Measurements from ENCODE around the gene MORC1.
A peak's percentile ranks its signal among the peaks of the same experiment; 100 is the strongest.

Gene MORC1

GRCh38 chr3:109117939-109118338, at the start of gene MORC1:
TSS of gene MORC1 (minus strand) at chr3:109118134. CDS start at chr3:109118059, 75 bp downstream.
- H3K9me3 ChIP-seq (ENCODE audit: control insufficient read depth in 1 of 2, low read length in 2 of 2), result no peaks in the 10 kb centered on the region
- peaks cover 9 to 21% of the 10 kb centered on the region in 2 donors for H3K4me1 ChIP-seq (ENCODE audit: control insufficient read depth in 1 of 2, insufficient read depth in 2 of 2, low read length in 2 of 2)
- H3K27me3 ChIP-seq (ENCODE audit: control insufficient read depth in 1 of 2, insufficient read depth in 2 of 2, low read length in 2 of 2), result no peaks in the 10 kb centered on the region
- H3K4me3 ChIP-seq (ENCODE audit: low read depth in 1 of 2, low read length in 2 of 2), result no peak within 1 kb of the TSS
- no peak within 1 kb of the TSS for H3K27ac ChIP-seq (ENCODE audit: low read depth, low read length)
- H3K9ac ChIP-seq (ENCODE audit: low read depth in 1 of 2, low read length in 2 of 2), result no peak within 1 kb of the TSS
- H3K36me3 ChIP-seq (ENCODE audit: control insufficient read depth in 1 of 2, insufficient read depth in 2 of 2, low read length in 2 of 2), result no peaks in the 10 kb centered on the region

DNA sequence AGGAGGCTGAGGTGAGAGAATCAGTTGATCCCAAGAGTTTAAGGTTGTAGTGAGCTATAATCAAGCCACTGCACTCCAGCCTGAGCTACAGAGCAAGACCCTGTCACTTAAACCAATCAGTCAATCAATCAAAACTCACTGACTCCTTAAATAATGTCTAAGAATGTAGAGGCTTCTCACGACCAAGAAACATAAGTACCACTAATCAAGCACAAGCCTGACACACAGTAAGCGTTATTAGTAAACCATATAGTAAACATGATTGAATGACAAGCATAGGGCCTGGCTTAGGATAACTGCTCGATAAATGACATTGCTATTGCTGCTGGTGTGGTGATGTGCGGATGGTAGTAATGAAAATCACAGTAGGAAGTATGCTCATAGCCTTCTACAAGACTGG, 48.0 kb upstream of the MORC1 start:
- H3K36me3 ChIP-seq (ENCODE audit: control insufficient read depth in 1 of 2, insufficient read depth in 2 of 2, low read length in 2 of 2), result no peaks in the 10 kb centered on the region
- H3K27me3 ChIP-seq (ENCODE audit: control insufficient read depth in 1 of 2, insufficient read depth in 2 of 2, low read length in 2 of 2), result no peaks in the 10 kb centered on the region
- no peaks in the 10 kb centered on the region for H3K9me3 ChIP-seq (ENCODE audit: control insufficient read depth in 1 of 2, low read length in 2 of 2)
- peaks cover 2 to 5% of the 10 kb centered on the region in 2 donors for H3K4me1 ChIP-seq (ENCODE audit: control insufficient read depth in 1 of 2, insufficient read depth in 2 of 2, low read length in 2 of 2)
- H3K4me3 ChIP-seq (ENCODE audit: low read depth in 1 of 2, low read length in 2 of 2), result no peak overlapping the region
- no peak overlapping the region for H3K9ac ChIP-seq (ENCODE audit: low read depth in 1 of 2, low read length in 2 of 2)
- H3K27ac ChIP-seq (ENCODE audit: low read depth, low read length), result no peak overlapping the region

DNA sequence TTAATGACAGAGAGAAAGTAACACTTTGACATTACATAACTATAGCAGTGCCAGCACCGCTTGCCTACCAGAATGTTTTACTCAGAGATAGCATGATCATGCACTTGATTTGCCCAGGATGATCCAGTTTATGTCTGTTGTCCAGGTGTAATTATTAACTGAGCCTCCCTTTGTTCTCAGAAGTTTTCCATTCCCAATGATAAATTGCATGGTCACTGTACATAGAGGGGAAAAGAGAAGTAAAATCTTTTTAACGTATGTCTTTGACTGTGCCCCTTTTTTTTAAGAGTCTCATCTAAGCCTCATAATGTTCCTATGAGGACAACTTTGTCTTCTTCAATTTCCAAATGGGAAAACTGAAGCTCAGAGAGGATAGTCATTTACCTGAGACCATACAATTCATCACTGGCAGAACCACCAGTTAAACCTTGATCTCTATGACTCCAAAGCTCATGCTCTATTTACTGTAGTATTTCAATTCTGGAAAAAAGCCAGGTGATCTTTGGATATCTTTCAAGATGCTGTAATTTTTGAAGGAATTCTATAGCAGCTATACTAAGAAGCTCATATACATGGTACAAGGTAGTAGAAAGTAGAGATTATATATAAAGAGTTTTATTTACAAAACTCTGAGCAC, 43.7 kb upstream of the MORC1 start:
- H3K27ac ChIP-seq (ENCODE audit: low read depth, low read length), result no peak overlapping the region
- no peak overlapping the region for H3K4me3 ChIP-seq (ENCODE audit: low read depth in 1 of 2, low read length in 2 of 2)
- no peaks in the 10 kb centered on the region for H3K9me3 ChIP-seq (ENCODE audit: control insufficient read depth in 1 of 2, low read length in 2 of 2)
- H3K27me3 ChIP-seq (ENCODE audit: control insufficient read depth in 1 of 2, insufficient read depth in 2 of 2, low read length in 2 of 2), result no peaks in the 10 kb centered on the region
- no peaks in the 10 kb centered on the region for H3K36me3 ChIP-seq (ENCODE audit: control insufficient read depth in 1 of 2, insufficient read depth in 2 of 2, low read length in 2 of 2)
- no peak overlapping the region for H3K9ac ChIP-seq (ENCODE audit: low read depth in 1 of 2, low read length in 2 of 2)
- H3K4me1 ChIP-seq (ENCODE audit: control insufficient read depth in 1 of 2, insufficient read depth in 2 of 2, low read length in 2 of 2), result peaks cover 4 to 5% of the 10 kb centered on the region in 2 donors

GRCh38 chr3:109155828-109156227, 37.9 kb upstream of the MORC1 start:
- Histone ChIP-seq H3K27me3 (ENCODE audit: control insufficient read depth in 1 of 2, insufficient read depth in 2 of 2, low read length in 2 of 2) (no peaks in the 10 kb centered on the region), H3K36me3 (ENCODE audit: control insufficient read depth in 1 of 2, insufficient read depth in 2 of 2, low read length in 2 of 2) (no peaks in the 10 kb centered on the region), H3K4me1 (ENCODE audit: control insufficient read depth in 1 of 2, insufficient read depth in 2 of 2, low read length in 2 of 2) (peaks cover 0 to 6% of the 10 kb centered on the region in 2 donors), H3K27ac (ENCODE audit: low read depth, low read length) (no peak overlapping the region), H3K9me3 (ENCODE audit: control insufficient read depth in 1 of 2, low read length in 2 of 2) (no peaks in the 10 kb centered on the region), H3K9ac (ENCODE audit: low read depth in 1 of 2, low read length in 2 of 2) (no peak overlapping the region), H3K4me3 (ENCODE audit: low read depth in 1 of 2, low read length in 2 of 2) (no peak overlapping the region)

DNA sequence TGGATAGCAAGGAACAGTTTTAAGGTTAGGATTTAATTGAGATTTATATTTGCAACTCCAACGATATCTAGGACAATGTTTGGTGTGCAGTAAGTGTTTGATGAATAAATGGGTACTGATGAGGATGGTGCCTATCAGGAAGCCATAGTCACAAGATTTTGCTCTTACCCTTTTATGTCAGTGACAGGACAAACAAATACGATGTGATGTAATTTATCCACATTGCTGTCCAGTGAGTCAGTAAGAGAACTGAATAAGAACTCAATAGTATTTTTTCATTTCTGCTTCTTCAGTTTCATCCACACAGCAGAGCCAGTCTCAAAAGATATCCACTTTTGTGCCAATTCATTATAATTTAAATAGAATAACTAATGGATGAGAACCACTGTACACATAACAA, 37.0 kb upstream of the MORC1 start:
- Histone ChIP-seq H3K36me3 (ENCODE audit: control insufficient read depth in 1 of 2, insufficient read depth in 2 of 2, low read length in 2 of 2) (no peaks in the 10 kb centered on the region), H3K27ac (ENCODE audit: low read depth, low read length) (no peak overlapping the region), H3K27me3 (ENCODE audit: control insufficient read depth in 1 of 2, insufficient read depth in 2 of 2, low read length in 2 of 2) (no peaks in the 10 kb centered on the region), H3K9me3 (ENCODE audit: control insufficient read depth in 1 of 2, low read length in 2 of 2) (no peaks in the 10 kb centered on the region), H3K4me1 (ENCODE audit: control insufficient read depth in 1 of 2, insufficient read depth in 2 of 2, low read length in 2 of 2) (peaks cover 0 to 4% of the 10 kb centered on the region in 2 donors), H3K4me3 (ENCODE audit: low read depth in 1 of 2, low read length in 2 of 2) (no peak overlapping the region), H3K9ac (ENCODE audit: low read depth in 1 of 2, low read length in 2 of 2) (no peak overlapping the region)

GRCh38 chr3:109152320-109152719, 34.4 kb upstream of the MORC1 start:
- Histone ChIP-seq H3K36me3 (ENCODE audit: control insufficient read depth in 1 of 2, insufficient read depth in 2 of 2, low read length in 2 of 2) (no peaks in the 10 kb centered on the region), H3K9me3 (ENCODE audit: control insufficient read depth in 1 of 2, low read length in 2 of 2) (no peaks in the 10 kb centered on the region), H3K27ac (ENCODE audit: low read depth, low read length) (no peak overlapping the region), H3K4me3 (ENCODE audit: low read depth in 1 of 2, low read length in 2 of 2) (no peak overlapping the region), H3K9ac (ENCODE audit: low read depth in 1 of 2, low read length in 2 of 2) (no peak overlapping the region), H3K4me1 (ENCODE audit: control insufficient read depth in 1 of 2, insufficient read depth in 2 of 2, low read length in 2 of 2) (peaks cover 0 to 13% of the 10 kb centered on the region in 2 donors), H3K27me3 (ENCODE audit: control insufficient read depth in 1 of 2, insufficient read depth in 2 of 2, low read length in 2 of 2) (no peaks in the 10 kb centered on the region)

DNA sequence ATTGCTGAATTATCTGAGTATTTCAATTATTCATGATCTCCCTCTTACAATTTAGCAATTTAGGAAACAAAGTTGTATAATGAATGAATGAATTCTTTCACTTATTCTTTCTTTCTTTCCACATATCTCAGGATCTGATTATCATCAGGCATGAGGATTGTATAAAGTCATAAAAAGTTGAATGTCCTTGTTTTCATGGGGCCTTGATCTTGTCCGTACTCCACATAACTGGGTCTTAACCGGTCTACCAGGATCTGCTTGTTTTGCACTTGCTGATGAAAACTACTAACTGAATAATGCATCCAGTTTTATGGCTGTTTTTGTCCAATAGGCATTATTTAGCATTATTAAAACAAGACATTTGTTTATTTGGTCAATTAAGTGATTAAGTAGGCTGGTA, 31.1 kb upstream of the MORC1 start:
- Histone ChIP-seq H3K27ac (ENCODE audit: low read depth, low read length) (no peak overlapping the region), H3K36me3 (ENCODE audit: control insufficient read depth in 1 of 2, insufficient read depth in 2 of 2, low read length in 2 of 2) (no peaks in the 10 kb centered on the region), H3K9ac (ENCODE audit: low read depth in 1 of 2, low read length in 2 of 2) (no peak overlapping the region), H3K4me1 (ENCODE audit: control insufficient read depth in 1 of 2, insufficient read depth in 2 of 2, low read length in 2 of 2) (peaks cover 0 to 13% of the 10 kb centered on the region in 2 donors), H3K4me3 (ENCODE audit: low read depth in 1 of 2, low read length in 2 of 2) (no peak overlapping the region), H3K27me3 (ENCODE audit: control insufficient read depth in 1 of 2, insufficient read depth in 2 of 2, low read length in 2 of 2) (no peaks in the 10 kb centered on the region), H3K9me3 (ENCODE audit: control insufficient read depth in 1 of 2, low read length in 2 of 2) (peaks cover 0 to 4% of the 10 kb centered on the region in 2 donors)

DNA sequence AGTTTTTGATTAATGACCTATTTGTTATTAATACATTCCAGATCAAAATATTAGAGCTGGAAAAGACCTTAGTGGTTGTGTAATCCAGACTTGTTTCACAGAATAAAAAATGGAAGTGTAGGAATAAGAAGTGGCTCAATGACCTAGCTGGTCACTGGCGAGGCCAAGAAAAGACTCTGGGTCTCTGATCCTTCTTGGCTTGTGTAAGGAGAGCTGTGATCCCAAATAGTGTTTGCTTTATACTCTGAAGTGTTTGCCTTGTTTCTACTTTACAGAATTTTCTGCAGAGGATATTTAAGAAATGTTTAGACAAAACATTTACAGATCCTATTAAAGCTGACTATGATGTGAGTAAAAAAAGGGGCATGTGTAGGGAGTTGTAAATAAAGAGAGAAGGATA, 25.7 kb upstream of the MORC1 start:
- Histone ChIP-seq H3K9ac (ENCODE audit: low read depth in 1 of 2, low read length in 2 of 2) (no peak overlapping the region), H3K27ac (ENCODE audit: low read depth, low read length) (no peak overlapping the region), H3K27me3 (ENCODE audit: control insufficient read depth in 1 of 2, insufficient read depth in 2 of 2, low read length in 2 of 2) (no peaks in the 10 kb centered on the region), H3K36me3 (ENCODE audit: control insufficient read depth in 1 of 2, insufficient read depth in 2 of 2, low read length in 2 of 2) (no peaks in the 10 kb centered on the region), H3K4me3 (ENCODE audit: low read depth in 1 of 2, low read length in 2 of 2) (no peak overlapping the region), H3K4me1 (ENCODE audit: control insufficient read depth in 1 of 2, insufficient read depth in 2 of 2, low read length in 2 of 2) (peaks cover 0 to 8% of the 10 kb centered on the region in 2 donors), H3K9me3 (ENCODE audit: control insufficient read depth in 1 of 2, low read length in 2 of 2) (peaks cover 0 to 4% of the 10 kb centered on the region in 2 donors)

- H3K4me1 ChIP-seq (ENCODE audit: control insufficient read depth in 1 of 2, insufficient read depth in 2 of 2, low read length in 2 of 2), result peaks cover 0 to 4% of the 10 kb centered on the region in 2 donors
- no peaks in the 10 kb centered on the region for H3K36me3 ChIP-seq (ENCODE audit: control insufficient read depth in 1 of 2, insufficient read depth in 2 of 2, low read length in 2 of 2)
- no peak overlapping the region for H3K9ac ChIP-seq (ENCODE audit: low read depth in 1 of 2, low read length in 2 of 2)
- H3K27ac ChIP-seq (ENCODE audit: low read depth, low read length), result no peak overlapping the region
- peak overlapping the region in 1 of 2 donors; percentile 37 for H3K4me3 ChIP-seq (ENCODE audit: low read depth in 1 of 2, low read length in 2 of 2)
- no peaks in the 10 kb centered on the region for H3K9me3 ChIP-seq (ENCODE audit: control insufficient read depth in 1 of 2, low read length in 2 of 2)
- H3K27me3 ChIP-seq (ENCODE audit: control insufficient read depth in 1 of 2, insufficient read depth in 2 of 2, low read length in 2 of 2), result no peaks in the 10 kb centered on the region
Observed at GRCh38 chr3:109140318-109140717, 22.4 kb upstream of the MORC1 start.

- Histone ChIP-seq H3K36me3 (ENCODE audit: control insufficient read depth in 1 of 2, insufficient read depth in 2 of 2, low read length in 2 of 2) (no peaks in the 10 kb centered on the region), H3K27me3 (ENCODE audit: control insufficient read depth in 1 of 2, insufficient read depth in 2 of 2, low read length in 2 of 2) (no peaks in the 10 kb centered on the region), H3K4me3 (ENCODE audit: low read depth in 1 of 2, low read length in 2 of 2) (peak overlapping the region; percentile 56 to 65), H3K9ac (ENCODE audit: low read depth in 1 of 2, low read length in 2 of 2) (peak overlapping the region in 1 of 2 donors; percentile 48), H3K4me1 (ENCODE audit: control insufficient read depth in 1 of 2, insufficient read depth in 2 of 2, low read length in 2 of 2) (peaks cover 6 to 18% of the 10 kb centered on the region in 2 donors), H3K9me3 (ENCODE audit: control insufficient read depth in 1 of 2, low read length in 2 of 2) (no peaks in the 10 kb centered on the region), H3K27ac (ENCODE audit: low read depth, low read length) (no peak overlapping the region)
Observed at GRCh38 chr3:109137761-109138160, 19.8 kb upstream of the MORC1 start.

Data from duodenal mucosa (tissue), 2 donors.